OCI-LY7 (cell line): ENCODE results near the gene GORASP2.

Experiments used
- EZH2phosphoT487 ChIP-seq: fragments of 200-600 bp; sonication (generic); IDR thresholded peaks from 2 replicates; pipeline ENCODE4 v1.6.1; 2018; ENCODE audit warnings: low read depth, borderline replicate concordance, mild to moderate bottlenecking, mixed run types, antibody characterized with exemption, low read length, moderate library complexity, mixed read lengths
- TF ChIP-seq, protein P1 (sequence below): fragments of 200-600 bp; sonication (generic); conservative IDR thresholded peaks from 2 replicates; pipeline ENCODE4 v1.5.1; 2014; ENCODE audit warnings: mild to moderate bottlenecking, antibody characterized with exemption, low read length, moderate library complexity, mixed read lengths

GRCh38 chr2:170911314-170911889 lies 17.7 kb upstream of the GORASP2 start:
- TF ChIP-seq, protein P1, sequence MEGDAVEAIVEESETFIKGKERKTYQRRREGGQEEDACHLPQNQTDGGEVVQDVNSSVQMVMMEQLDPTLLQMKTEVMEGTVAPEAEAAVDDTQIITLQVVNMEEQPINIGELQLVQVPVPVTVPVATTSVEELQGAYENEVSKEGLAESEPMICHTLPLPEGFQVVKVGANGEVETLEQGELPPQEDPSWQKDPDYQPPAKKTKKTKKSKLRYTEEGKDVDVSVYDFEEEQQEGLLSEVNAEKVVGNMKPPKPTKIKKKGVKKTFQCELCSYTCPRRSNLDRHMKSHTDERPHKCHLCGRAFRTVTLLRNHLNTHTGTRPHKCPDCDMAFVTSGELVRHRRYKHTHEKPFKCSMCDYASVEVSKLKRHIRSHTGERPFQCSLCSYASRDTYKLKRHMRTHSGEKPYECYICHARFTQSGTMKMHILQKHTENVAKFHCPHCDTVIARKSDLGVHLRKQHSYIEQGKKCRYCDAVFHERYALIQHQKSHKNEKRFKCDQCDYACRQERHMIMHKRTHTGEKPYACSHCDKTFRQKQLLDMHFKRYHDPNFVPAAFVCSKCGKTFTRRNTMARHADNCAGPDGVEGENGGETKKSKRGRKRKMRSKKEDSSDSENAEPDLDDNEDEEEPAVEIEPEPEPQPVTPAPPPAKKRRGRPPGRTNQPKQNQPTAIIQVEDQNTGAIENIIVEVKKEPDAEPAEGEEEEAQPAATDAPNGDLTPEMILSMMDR = no peak
- TF ChIP-seq EZH2phosphoT487 = no peak
